ENCODE measurements around the gene DUXB.

The DUXB gene

GRCh38 chr16:75701361-75701760 lies at the start of gene DUXB:
Gene DUXB (minus strand): TSS chr16:75701461. CDS start chr16:75701418, 43 bp downstream.
- no peak within 1 kb of the TSS for H3K4me3 ChIP-seq (ENCODE audit: insufficient read depth, low read length, poor library complexity, severe bottlenecking)
- H3K4me2 ChIP-seq (ENCODE audit: low read depth, low read length, poor library complexity, severe bottlenecking) = no peak within 1 kb of the TSS
- no peaks in the 10 kb centered on the region for H3K27me3 ChIP-seq (ENCODE audit: low read length)
- no peaks in the 10 kb centered on the region for H3K79me2 ChIP-seq (ENCODE audit: insufficient read depth, low read length)
- H3K9ac ChIP-seq (ENCODE audit: low read length) = no peak within 1 kb of the TSS
- H3F3A ChIP-seq (ENCODE audit: insufficient read depth) = no peaks in the 10 kb centered on the region
- no peaks in the 10 kb centered on the region for H3K36me3 ChIP-seq (ENCODE audit: low read length)
- no peaks in the 10 kb centered on the region for H3K9me3 ChIP-seq (ENCODE audit: insufficient read depth, low read length)
- H2AFZ ChIP-seq (ENCODE audit: low read depth, low read length, severe bottlenecking) = no peak within 1 kb of the TSS
- H3K27ac ChIP-seq (ENCODE audit: low read depth, low read length) = no peak within 1 kb of the TSS
- no peak for TF ChIP-seq EZH2phosphoT487 (conservative IDR thresholded peaks at IDR 0.05; ENCODE audit: low read length)
- TF ChIP-seq CTCF (IDR thresholded peaks at IDR 0.05; ENCODE audit: insufficient read depth, low read length, poor library complexity, severe bottlenecking) = no peak
- no peaks in the 10 kb centered on the region for H4K20me1 ChIP-seq (ENCODE audit: low read depth, low read length)
- H3K9me2 ChIP-seq (replicated peaks; ENCODE audit: insufficient read depth, low read length) = no peaks in the 10 kb centered on the region

GRCh38 chr16:75750528-75750927 lies 49.3 kb upstream of the DUXB start:
- no peak for TF ChIP-seq EZH2phosphoT487 (conservative IDR thresholded peaks at IDR 0.05; ENCODE audit: low read length)
- TF ChIP-seq CTCF (IDR thresholded peaks at IDR 0.05; ENCODE audit: insufficient read depth, low read length, poor library complexity, severe bottlenecking) = no peak
- H3K27me3 ChIP-seq (ENCODE audit: low read length) = no peaks in the 10 kb centered on the region

GRCh38 chr16:75746359-75746758 lies 45.1 kb upstream of the DUXB start:
- H3K4me2 ChIP-seq (ENCODE audit: low read depth, low read length, poor library complexity, severe bottlenecking) = no peak overlapping the region
- H2AFZ ChIP-seq (ENCODE audit: low read depth, low read length, severe bottlenecking) = no peak overlapping the region
- no peaks in the 10 kb centered on the region for H3F3A ChIP-seq (ENCODE audit: insufficient read depth)
- 0 out of 2 replicates have a peak, but pooled peaks cover 2% of the 10 kb centered on the region for H3K36me3 ChIP-seq (ENCODE audit: low read length)
- peaks cover 22% of the 10 kb centered on the region; the same call in 1 of the 2 replicates for H3K9me3 ChIP-seq (ENCODE audit: insufficient read depth, low read length)
- H3K9me2 ChIP-seq (replicated peaks; ENCODE audit: insufficient read depth, low read length) = no peaks in the 10 kb centered on the region
- TF ChIP-seq CTCF (IDR thresholded peaks at IDR 0.05; ENCODE audit: insufficient read depth, low read length, poor library complexity, severe bottlenecking) (no peak), EZH2phosphoT487 (conservative IDR thresholded peaks at IDR 0.05; ENCODE audit: low read length) (no peak)
- H3K4me3 ChIP-seq (ENCODE audit: insufficient read depth, low read length, poor library complexity, severe bottlenecking) = no peak overlapping the region
- H4K20me1 ChIP-seq (ENCODE audit: low read depth, low read length) = no peaks in the 10 kb centered on the region
- no peak overlapping the region for H3K9ac ChIP-seq (ENCODE audit: low read length)
- no peaks in the 10 kb centered on the region for H3K27me3 ChIP-seq (ENCODE audit: low read length)
- H3K27ac ChIP-seq (ENCODE audit: low read depth, low read length) = no peak overlapping the region
- no peaks in the 10 kb centered on the region for H3K79me2 ChIP-seq (ENCODE audit: insufficient read depth, low read length)

More at GRCh38 chr16:75750528-75750927, 49.3 kb upstream of the DUXB start:
- no peaks in the 10 kb centered on the region for H3K9me2 ChIP-seq (replicated peaks; ENCODE audit: insufficient read depth, low read length)
- H3F3A ChIP-seq (ENCODE audit: insufficient read depth) = no peaks in the 10 kb centered on the region
- H3K4me3 ChIP-seq (ENCODE audit: insufficient read depth, low read length, poor library complexity, severe bottlenecking) = no peak overlapping the region
- no peaks in the 10 kb centered on the region for H3K9me3 ChIP-seq (ENCODE audit: insufficient read depth, low read length)
- no peaks in the 10 kb centered on the region for H3K36me3 ChIP-seq (ENCODE audit: low read length)
- no peak overlapping the region for H3K9ac ChIP-seq (ENCODE audit: low read length)
- H4K20me1 ChIP-seq (ENCODE audit: low read depth, low read length) = no peaks in the 10 kb centered on the region
- H3K27ac ChIP-seq (ENCODE audit: low read depth, low read length) = no peak overlapping the region
- no peaks in the 10 kb centered on the region for H3K79me2 ChIP-seq (ENCODE audit: insufficient read depth, low read length)
- no peak overlapping the region for H3K4me2 ChIP-seq (ENCODE audit: low read depth, low read length, poor library complexity, severe bottlenecking)
- no peak overlapping the region for H2AFZ ChIP-seq (ENCODE audit: low read depth, low read length, severe bottlenecking)
